Muscle layer of colon (tissue), 2 donors: ENCODE measurements around the gene RCL1.
"Not testable (repeated sequence)": the region's sequence is repeated elsewhere in the genome, so short reads cannot be mapped to it uniquely, and the experiment has no call there.

ENCODE experiments used
- H3K27ac ChIP-seq: one replicate; pipeline ENCODE4 v1.7.0; 2013; ENCODE audit warnings: low read depth, mild to moderate bottlenecking, low read length, moderate library complexity
- H3K27me3 ChIP-seq, 2 donors: one replicate each; pipeline ENCODE4 v1.7.0; 2013; ENCODE audit warnings: low read length in 2 of 2, mild to moderate bottlenecking in 2 of 2; ENCODE audit not compliant: insufficient read depth in 2 of 2, control insufficient read depth in 1 of 2
- H3K36me3 ChIP-seq: one replicate; pipeline ENCODE4 v1.7.0; 2013; ENCODE audit warnings: mild to moderate bottlenecking, low read length; ENCODE audit not compliant: insufficient read depth
- H3K4me1 ChIP-seq: one replicate; pipeline ENCODE4 v1.7.0; 2013; ENCODE audit warnings: mild to moderate bottlenecking, low read length; ENCODE audit not compliant: insufficient read depth
- H3K4me3 ChIP-seq, 2 donors: one replicate each; pipeline ENCODE4 v1.7.0; 2013; ENCODE audit warnings: low read length in 2 of 2, low read depth in 1 of 2, mild to moderate bottlenecking in 1 of 2, moderate library complexity in 1 of 2
- H3K9ac ChIP-seq: one replicate; pipeline ENCODE4 v1.7.0; 2013; ENCODE audit warnings: low read length
- H3K9me3 ChIP-seq: one replicate; pipeline ENCODE4 v1.7.0; 2013; ENCODE audit warnings: mild to moderate bottlenecking, low read length
- donor health status: abdominal sarcoma.
- donor health status: Adenocarcinoma of cecum.

RCL1 gene

GRCh38 chr9:4899853-4900252 lies 107.1 kb downstream of the RCL1 start:
- H3K36me3 ChIP-seq, H3K4me1 ChIP-seq, H3K9ac ChIP-seq, H3K27me3 ChIP-seq, H3K4me3 ChIP-seq, H3K27ac ChIP-seq, H3K9me3 ChIP-seq: not testable (repeated sequence)

GRCh38 chr9:4901401-4902134 lies 108.8 kb downstream of the RCL1 start:
- not testable (repeated sequence) for H3K27ac ChIP-seq, H3K9ac ChIP-seq, H3K4me1 ChIP-seq, H3K27me3 ChIP-seq, H3K4me3 ChIP-seq, H3K36me3 ChIP-seq, H3K9me3 ChIP-seq

- no peaks in the 10 kb centered on the region for H3K36me3 ChIP-seq
- H3K4me3 ChIP-seq = no peak overlapping the region
- no peaks in the 10 kb centered on the region for H3K27me3 ChIP-seq
- H3K4me1 ChIP-seq = no peaks in the 10 kb centered on the region
- H3K9ac ChIP-seq = no peak overlapping the region
- H3K27ac ChIP-seq = no peak overlapping the region
- no peaks in the 10 kb centered on the region for H3K9me3 ChIP-seq
These were observed 109.4 kb downstream of the RCL1 start for GRCh38 chr9:4902135-4902475.

- H3K36me3 ChIP-seq = no peaks in the 10 kb centered on the region
- no peak overlapping the region for H3K9ac ChIP-seq
- no peak overlapping the region for H3K4me3 ChIP-seq
- H3K9me3 ChIP-seq = no peaks in the 10 kb centered on the region
- no peaks in the 10 kb centered on the region for H3K27me3 ChIP-seq
- H3K4me1 ChIP-seq = no peaks in the 10 kb centered on the region
- no peak overlapping the region for H3K27ac ChIP-seq
These were observed 111.8 kb downstream of the RCL1 start for GRCh38 chr9:4904322-4905134.

- Histone ChIP-seq H3K4me1 (no peaks in the 10 kb centered on the region), H3K27me3 (no peaks in the 10 kb centered on the region), H3K9me3 (no peaks in the 10 kb centered on the region), H3K4me3 (no peak overlapping the region), H3K36me3 (no peaks in the 10 kb centered on the region), H3K27ac (no peak overlapping the region), H3K9ac (no peak overlapping the region)
These were observed 112.4 kb downstream of the RCL1 start for GRCh38 chr9:4905135-4905490.
